HEK293 (cell line): ENCODE data around the gene NID1.
A peak's percentile ranks its signal among the peaks of the same experiment; 100 is the strongest.

Experiments
- CTCF ChIA-PET: fragments of 350-600 bp; formaldehyde crosslinking; extraction: SDS; loops from one replicate; lab custom pipeline; 2021; ENCODE audit warnings: antibody characterized with exemption; lab: Yijun Ruan, JAX
- POLR2A ChIA-PET: fragments of 300-600 bp; formaldehyde crosslinking; extraction: SDS; loops from one replicate; lab custom pipeline; 2020; ENCODE audit warnings: antibody characterized with exemption, inconsistent platforms; lab: Yijun Ruan, JAX
- H3K27ac ChIP-seq: fragments of 200-500 bp; sonication (Bioruptor generic); 2 replicates; pipeline ENCODE4 v1.5.1; 2014; ENCODE audit warnings: low read depth, low read length, control low read depth, inconsistent platforms; ENCODE audit errors: extremely low read depth
- H3K36me3 ChIP-seq, 2 experiments: fragments of 200-500 bp in 1 of 2; sonication (Bioruptor generic) in 1 of 2; 1 replicate in 1 of 2; 2 replicates in 1 of 2; pipeline ENCODE4 v1.5.1; 2014 to 2017; ENCODE audit warnings: inconsistent platforms in 2 of 2, low read length in 2 of 2; ENCODE audit not compliant: control insufficient read depth in 2 of 2, insufficient read depth in 1 of 2
- H3K4me1 ChIP-seq: fragments of 200-500 bp; sonication (Bioruptor generic); 2 replicates; pipeline ENCODE4 v1.5.1; 2014; ENCODE audit warnings: mild to moderate bottlenecking, low read length, inconsistent platforms; ENCODE audit not compliant: control insufficient read depth, insufficient read depth
- H3K4me3 ChIP-seq: 2 replicates; pipeline ENCODE4 v1.5.1; 2011; ENCODE audit warnings: low read depth, mild to moderate bottlenecking, control low read depth, low read length, moderate library complexity
- H3K9me3 ChIP-seq: fragments of 200-500 bp; sonication (Bioruptor generic); 2 replicates; pipeline ENCODE4 v1.5.1; 2014; ENCODE audit warnings: low read depth, low read length, inconsistent platforms; ENCODE audit not compliant: control insufficient read depth, insufficient read depth
- BCL6B ChIP-seq: fragments of 450-650 bp; formaldehyde crosslinking; IDR thresholded peaks from 2 replicates; pipeline ENCODE4 v1.5.1; 2017; ENCODE audit warnings: missing biosample characterization, missing genetic modification characterization
- ELK4 ChIP-seq: IDR thresholded peaks from 2 replicates; pipeline ENCODE4 v1.6.1; 2011; ENCODE audit warnings: mild to moderate bottlenecking, low read depth, low read length, borderline replicate concordance
- GLI4 ChIP-seq: fragments of 450-650 bp; formaldehyde crosslinking; IDR thresholded peaks from 2 replicates; pipeline ENCODE4 v1.5.1; 2016; ENCODE audit warnings: missing biosample characterization, missing genetic modification characterization
- GLIS1 ChIP-seq: fragments of 450-650 bp; formaldehyde crosslinking; IDR thresholded peaks from 2 replicates; pipeline ENCODE4 v1.5.1; 2016; ENCODE audit warnings: missing biosample characterization, missing genetic modification characterization
- KLF7 ChIP-seq: fragments of 450-650 bp; formaldehyde crosslinking; IDR thresholded peaks from 2 replicates; pipeline ENCODE4 v1.5.1; 2016; ENCODE audit warnings: missing biosample characterization, missing genetic modification characterization, borderline replicate concordance
- KLF8 ChIP-seq: fragments of 450-650 bp; formaldehyde crosslinking; IDR thresholded peaks from 2 replicates; pipeline ENCODE4 v1.5.1; 2016; ENCODE audit warnings: missing biosample characterization, missing genetic modification characterization
- MYNN ChIP-seq: fragments of 450-650 bp; formaldehyde crosslinking; IDR thresholded peaks from 2 replicates; pipeline ENCODE4 v1.5.1; 2016; ENCODE audit warnings: missing biosample characterization, missing genetic modification characterization, borderline replicate concordance
- REST ChIP-seq: fragments of 450-650 bp; formaldehyde crosslinking; IDR thresholded peaks from 2 replicates; pipeline ENCODE4 v1.5.1; 2016; ENCODE audit warnings: missing biosample characterization, missing genetic modification characterization
- SALL2 ChIP-seq: fragments of 450-650 bp; formaldehyde crosslinking; IDR thresholded peaks from 2 replicates; pipeline ENCODE4 v1.5.0; 2017; ENCODE audit warnings: missing biosample characterization, mild to moderate bottlenecking, missing genetic modification characterization, borderline replicate concordance
- SETDB1 ChIP-seq: IDR thresholded peaks from one replicate; pipeline ENCODE4 v1.6.1; 2017; ENCODE audit warnings: mild to moderate bottlenecking, low read length, moderate library complexity, mixed read lengths; ENCODE audit not compliant: insufficient read length
- ZBTB20 ChIP-seq: fragments of 450-650 bp; formaldehyde crosslinking; IDR thresholded peaks from 2 replicates; pipeline ENCODE4 v1.5.1; 2016; ENCODE audit warnings: missing biosample characterization, missing genetic modification characterization
- ZNF112 ChIP-seq: fragments of 450-650 bp; formaldehyde crosslinking; IDR thresholded peaks from 2 replicates; pipeline ENCODE4 v1.5.0; 2017; ENCODE audit warnings: missing biosample characterization, missing genetic modification characterization
- ZNF132 ChIP-seq: fragments of 450-650 bp; formaldehyde crosslinking; IDR thresholded peaks from 2 replicates; pipeline ENCODE4 v1.5.1; 2017; ENCODE audit warnings: missing biosample characterization, missing genetic modification characterization, borderline replicate concordance
- ZNF133 ChIP-seq: fragments of 450-650 bp; formaldehyde crosslinking; IDR thresholded peaks from 2 replicates; pipeline ENCODE4 v1.5.1; 2016; ENCODE audit warnings: missing biosample characterization, missing genetic modification characterization
- ZNF140 ChIP-seq: fragments of 450-650 bp; formaldehyde crosslinking; IDR thresholded peaks from 2 replicates; pipeline ENCODE4 v1.5.1; 2016; ENCODE audit warnings: missing biosample characterization, missing genetic modification characterization
- ZNF146 ChIP-seq: fragments of 450-650 bp; formaldehyde crosslinking; IDR thresholded peaks from 2 replicates; pipeline ENCODE4 v1.5.1; 2016; ENCODE audit warnings: missing biosample characterization, missing genetic modification characterization
- ZNF175 ChIP-seq: fragments of 450-650 bp; formaldehyde crosslinking; IDR thresholded peaks from 2 replicates; pipeline ENCODE4 v1.5.1; 2016; ENCODE audit warnings: missing biosample characterization, missing genetic modification characterization
- ZNF18 ChIP-seq: fragments of 450-650 bp; formaldehyde crosslinking; IDR thresholded peaks from 2 replicates; pipeline ENCODE4 v1.5.1; 2016; ENCODE audit warnings: missing biosample characterization, missing genetic modification characterization
- ZNF202 ChIP-seq: fragments of 450-650 bp; formaldehyde crosslinking; IDR thresholded peaks from 2 replicates; pipeline ENCODE4 v1.5.1; 2016; ENCODE audit warnings: missing biosample characterization, missing genetic modification characterization, borderline replicate concordance
- ZNF23 ChIP-seq: fragments of 450-650 bp; formaldehyde crosslinking; IDR thresholded peaks from 2 replicates; pipeline ENCODE4 v1.5.1; 2016; ENCODE audit warnings: missing biosample characterization, missing genetic modification characterization, borderline replicate concordance
- ZNF239 ChIP-seq: fragments of 450-650 bp; formaldehyde crosslinking; IDR thresholded peaks from 2 replicates; pipeline ENCODE4 v1.5.1; 2016; ENCODE audit warnings: missing biosample characterization, missing genetic modification characterization
- ZNF248 ChIP-seq: fragments of 450-650 bp; formaldehyde crosslinking; IDR thresholded peaks from 2 replicates; pipeline ENCODE4 v1.5.1; 2017; ENCODE audit warnings: missing biosample characterization, missing genetic modification characterization
- ZNF501 ChIP-seq: fragments of 450-650 bp; formaldehyde crosslinking; IDR thresholded peaks from 2 replicates; pipeline ENCODE4 v1.5.1; 2016; ENCODE audit warnings: missing biosample characterization, missing genetic modification characterization
- ZNF510 ChIP-seq: fragments of 450-650 bp; formaldehyde crosslinking; IDR thresholded peaks from 2 replicates; pipeline ENCODE4 v1.5.1; 2018; ENCODE audit warnings: mild to moderate bottlenecking, missing genetic modification characterization, missing biosample characterization; ENCODE audit not compliant: insufficient replicate concordance
- ZNF600 ChIP-seq: fragments of 450-650 bp; formaldehyde crosslinking; IDR thresholded peaks from 2 replicates; pipeline ENCODE4 v1.5.1; 2016; ENCODE audit warnings: missing biosample characterization, missing genetic modification characterization
- ZNF610 ChIP-seq: fragments of 450-650 bp; formaldehyde crosslinking; IDR thresholded peaks from 2 replicates; pipeline ENCODE4 v1.5.1; 2016; ENCODE audit warnings: missing biosample characterization, missing genetic modification characterization, borderline replicate concordance
- ZNF654 ChIP-seq: fragments of 450-650 bp; formaldehyde crosslinking; IDR thresholded peaks from 2 replicates; pipeline ENCODE4 v1.5.1; 2016; ENCODE audit warnings: low read depth, missing biosample characterization, missing genetic modification characterization
- ZNF658 ChIP-seq: fragments of 450-650 bp; formaldehyde crosslinking; IDR thresholded peaks from 2 replicates; pipeline ENCODE4; 2016; ENCODE audit warnings: missing biosample characterization, missing genetic modification characterization
- ZNF747 ChIP-seq: fragments of 450-650 bp; formaldehyde crosslinking; IDR thresholded peaks from 2 replicates; pipeline ENCODE4 v1.5.1; 2016; ENCODE audit warnings: missing biosample characterization, missing genetic modification characterization
- ZNF777 ChIP-seq: fragments of 450-650 bp; formaldehyde crosslinking; IDR thresholded peaks from 2 replicates; pipeline ENCODE4 v1.5.1; 2017; ENCODE audit warnings: missing biosample characterization, missing genetic modification characterization, borderline replicate concordance
- ZNF785 ChIP-seq: fragments of 450-650 bp; formaldehyde crosslinking; IDR thresholded peaks from 2 replicates; pipeline ENCODE4 v1.5.1; 2016; ENCODE audit warnings: missing biosample characterization, missing genetic modification characterization
- ZNF792 ChIP-seq: fragments of 450-650 bp; formaldehyde crosslinking; IDR thresholded peaks from 2 replicates; pipeline ENCODE4 v1.5.1; 2016; ENCODE audit warnings: missing biosample characterization, missing genetic modification characterization

The NID1 gene

GRCh38 chr1:236085545-236086159, 20.8 kb upstream of the NID1 start:
- Histone ChIP-seq H3K36me3 (no peaks in the 10 kb centered on the region), H3K9me3 (no peaks in the 10 kb centered on the region), H3K4me3 (no peak overlapping the region), H3K27ac (no peak overlapping the region), H3K4me1 (peaks cover 2% of the 10 kb centered on the region; the same call in 1 of the 2 replicates)
- POLR2A ChIA-PET: no interaction called here
- CTCF ChIA-PET: interaction anchor here (0.7 kb wide), 1 partner anchor 60 kb away, joined by 3 read pairs; no protein-coding TSS in a partner anchor
- TF ChIP-seq KLF8 (no peak), SETDB1 (no peak), MYNN (no peak), GLI4 (tag by site-specific recombination) (peak; percentile 74; the same call in 1 of the 2 replicates), SALL2 (tag by site-specific recombination) (peak; percentile 19; the same call in 1 of the 2 replicates), ELK4 (no peak), ZNF785 (peak; percentile 68; the same call in 1 of the 2 replicates), ZNF777 (tag by site-specific recombination) (no peak), ZNF510 (tag by site-specific recombination) (no peak), BCL6B (tag by site-specific recombination) (no peak; the same call in 1 of the 2 replicates), ZNF658 (tag by site-specific recombination) (0 out of 2 replicates have a peak, but pooled peaks have one; percentile 4), ZNF654 (tag by site-specific recombination) (no peak), ZNF792 (no peak), ZNF202 (tag by site-specific recombination) (peak; percentile 61; the same call in 1 of the 2 replicates), ZNF18 (peak; percentile 41; the same call in 1 of the 2 replicates), ZNF23 (tag by site-specific recombination) (0 out of 2 replicates have a peak, but pooled peaks have one; percentile 10), ZNF239 (tag by site-specific recombination) (no peak; the same call in 1 of the 2 replicates), ZNF133 (tag by site-specific recombination) (peak; percentile 48; the same call in 1 of the 2 replicates), ZNF600 (tag by site-specific recombination) (no peak), ZNF747 (tag by site-specific recombination) (peak; percentile 85; the same call in 1 of the 2 replicates), ZNF132 (tag by site-specific recombination) (no peak), ZBTB20 (tag by site-specific recombination) (peak; percentile 35; the same call in 1 of the 2 replicates), ZNF140 (tag by site-specific recombination) (no peak; the same call in 1 of the 2 replicates), GLIS1 (no peak), ZNF248 (tag by site-specific recombination) (0 out of 2 replicates have a peak, but pooled peaks have one; percentile 8), ZNF610 (tag by site-specific recombination) (no peak), ZNF175 (tag by site-specific recombination) (no peak), ZNF146 (tag by site-specific recombination) (no peak), KLF7 (tag by site-specific recombination) (no peak), REST (no peak), ZNF112 (tag by site-specific recombination) (0 out of 2 replicates have a peak, but pooled peaks have one; percentile 37), ZNF501 (no peak)
